Fibroblast of lung (primary cell): ENCODE data around the gene ANKRD53. TPM values are rescaled to one million over a fixed set of nuclear protein-coding genes. Genes with fewer than 3 reads are reported as not detected.

ENCODE experiments used
- DNase-seq, 2 donors: peaks; one replicate each; pipeline versions ENCODE4 v3.0.0 to v3.0.0-alpha.2; 2010; ENCODE audit warnings: low read depth in 2 of 2
- H2AFZ ChIP-seq: 2 replicates; pipeline ENCODE4 v1.5.1; 2012; ENCODE audit warnings: low read length, control low read depth, inconsistent platforms
- H3K27ac ChIP-seq: 2 replicates; pipeline ENCODE4 v1.5.1; 2011; ENCODE audit warnings: low read length, control low read depth; ENCODE audit not compliant: insufficient read depth
- H3K27me3 ChIP-seq: 2 replicates; pipeline ENCODE4 v1.5.1; 2011; ENCODE audit warnings: mild to moderate bottlenecking, low read length; ENCODE audit not compliant: control insufficient read depth, insufficient read depth
- H3K36me3 ChIP-seq: 2 replicates; pipeline ENCODE4 v1.5.1; 2011; ENCODE audit warnings: low read length; ENCODE audit not compliant: control insufficient read depth, insufficient read depth
- H3K4me1 ChIP-seq: 2 replicates; pipeline ENCODE4 v1.5.1; 2011; ENCODE audit warnings: low read length; ENCODE audit not compliant: control insufficient read depth, insufficient read depth; ENCODE audit errors: extremely low read depth
- H3K4me2 ChIP-seq: 2 replicates; pipeline ENCODE4 v1.5.1; 2011; ENCODE audit warnings: low read length, control low read depth; ENCODE audit not compliant: insufficient read depth; ENCODE audit errors: extremely low read depth
- H3K4me3 ChIP-seq, 4 experiments: fragments of 200-600 bp in 1 of 4; sonication (generic) in 1 of 4; replicated peaks in 1 of 4; 2 replicates each; pipeline ENCODE4 v1.5.1; 2011 to 2016; ENCODE audit warnings: low read length in 4 of 4, low read depth in 3 of 4, mild to moderate bottlenecking in 3 of 4, control low read depth in 2 of 4, inconsistent platforms in 1 of 4, mixed read lengths in 1 of 4; ENCODE audit not compliant: insufficient read depth in 1 of 4; ENCODE audit errors: control extremely low read depth in 1 of 4
- H3K79me2 ChIP-seq: 2 replicates; pipeline ENCODE4 v1.5.1; 2012; ENCODE audit warnings: mild to moderate bottlenecking, low read length, inconsistent platforms; ENCODE audit not compliant: control insufficient read depth, insufficient read depth
- H3K9ac ChIP-seq: 2 replicates; pipeline ENCODE4 v1.5.1; 2011; ENCODE audit warnings: mild to moderate bottlenecking, low read length, control low read depth; ENCODE audit not compliant: insufficient read depth
- H3K9me3 ChIP-seq: 2 replicates; pipeline ENCODE4 v1.5.1; 2012; ENCODE audit warnings: low read depth, low read length; ENCODE audit not compliant: control insufficient read depth, insufficient read depth
- H4K20me1 ChIP-seq: 2 replicates; pipeline ENCODE4 v1.5.1; 2011; ENCODE audit warnings: low read length; ENCODE audit not compliant: control insufficient read depth, insufficient read depth; ENCODE audit errors: extremely low read depth
- CTCF ChIP-seq, 2 donors: IDR thresholded peaks in 1 of 2; conservative IDR thresholded peaks in 1 of 2; 1 replicate in 1 of 2; 2 replicates in 1 of 2; pipeline ENCODE4 v1.5.1; 2011 to 2012; ENCODE audit warnings: low read length in 2 of 2, control low read depth in 1 of 2, inconsistent platforms in 1 of 2, low read depth in 1 of 2, mild to moderate bottlenecking in 1 of 2
- EZH2 ChIP-seq: IDR thresholded peaks from 2 replicates; pipeline ENCODE4 v1.5.1; 2012; ENCODE audit warnings: low read length, control low read depth, mild to moderate bottlenecking; ENCODE audit errors: missing control alignments
- polyA plus RNA-seq, 2 donors: library from polyadenylated mRNA; depleted of rRNA in 1 of 2; stranded (reverse) in 1 of 2; unstranded in 1 of 2; fragments of >200 nt; gene quantifications; 2 replicates each; pipeline ENCODE4 v1.2.1, GENCODE V29; 2011 to 2012; ENCODE audit warnings: missing spikeins in 1 of 2
- total RNA-seq: library from RNA; depleted of rRNA; stranded (reverse); fragments of >200 nt; gene quantifications from 2 replicates; pipeline ENCODE4 v1.2.1, GENCODE V29; 2014

ANKRD53 gene
- total and polyA plus RNA-seq, 2 donors (not counting 1 experiment from before 2014, with no cell fraction given), result 0.58 to 1.3 TPM

- DNase-seq, result peak; percentile 56 to 70
- Histone ChIP-seq H3K4me2 (peak overlapping the region; percentile 90), H3K9ac (no peak overlapping the region)
Observed at GRCh38 chr2:70948337-70949003, 30.0 kb upstream of the ANKRD53 start.

DNA sequence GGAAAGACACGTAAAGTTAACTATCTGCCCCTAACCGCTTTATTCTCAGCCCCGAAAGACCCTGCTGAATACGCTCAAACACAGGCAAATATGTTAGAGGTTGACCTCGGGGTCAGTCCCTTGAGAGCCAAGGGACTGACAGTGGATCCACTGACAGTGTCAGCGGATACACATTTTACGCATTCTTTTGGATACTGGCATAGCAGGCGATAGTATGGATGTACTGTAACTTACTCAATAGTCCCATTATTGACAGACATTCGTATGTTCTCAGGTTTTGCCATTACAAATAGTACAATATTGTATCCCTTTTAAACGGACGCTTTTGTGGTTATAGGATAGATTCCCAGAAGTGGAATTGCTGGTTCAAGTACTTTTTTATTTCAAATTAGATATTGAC, 29.3 kb upstream of the ANKRD53 start:
- H3K9me3 ChIP-seq, result no peaks in the 10 kb centered on the region
- no peaks in the 10 kb centered on the region for H3K27me3 ChIP-seq
- H3K4me3 ChIP-seq, result no peak overlapping the region
- H3K4me2 ChIP-seq, result no peak overlapping the region
- H2AFZ ChIP-seq, result no peak overlapping the region
- no peaks in the 10 kb centered on the region for H3K36me3 ChIP-seq
- no peaks in the 10 kb centered on the region for H4K20me1 ChIP-seq
- no peak overlapping the region for H3K9ac ChIP-seq
- H3K27ac ChIP-seq, result no peak overlapping the region
- no peak for DNase-seq
- peaks cover 8% of the 10 kb centered on the region for H3K4me1 ChIP-seq
- H3K79me2 ChIP-seq, result no peaks in the 10 kb centered on the region
- no peak for TF ChIP-seq EZH2
- TF ChIP-seq CTCF (conservative IDR thresholded peaks at IDR 0.05 in 1 of 2, IDR thresholded peaks at IDR 0.05 in 1 of 2; ENCODE audit: low read depth in 1 of 2, low read length in 2 of 2), result no peak

More at GRCh38 chr2:70948337-70949003, 30.0 kb upstream of the ANKRD53 start:
- no peaks in the 10 kb centered on the region for H3K79me2 ChIP-seq
- TF ChIP-seq EZH2 (no peak), CTCF (conservative IDR thresholded peaks at IDR 0.05 in 1 of 2, IDR thresholded peaks at IDR 0.05 in 1 of 2; ENCODE audit: low read depth in 1 of 2, low read length in 2 of 2) (peak; percentile 82 to 87)
- no peaks in the 10 kb centered on the region for H3K27me3 ChIP-seq
- no peaks in the 10 kb centered on the region for H3K36me3 ChIP-seq
- no peaks in the 10 kb centered on the region for H3K9me3 ChIP-seq
- H3K4me3 ChIP-seq, result peak overlapping the region; percentile 31 to 47 (median 36)
- H4K20me1 ChIP-seq, result no peaks in the 10 kb centered on the region
- H2AFZ ChIP-seq, result peak overlapping the region; percentile 88
- peaks cover 8% of the 10 kb centered on the region for H3K4me1 ChIP-seq
- no peak overlapping the region for H3K27ac ChIP-seq

GRCh38 chr2:70954886-70955285, 23.5 kb upstream of the ANKRD53 start:
- H3K4me3 ChIP-seq, result no peak overlapping the region
- no peak for DNase-seq
- H3K4me1 ChIP-seq, result no peaks in the 10 kb centered on the region
- no peak overlapping the region for H3K9ac ChIP-seq
- H3K27ac ChIP-seq, result no peak overlapping the region
- TF ChIP-seq EZH2, result no peak
- TF ChIP-seq CTCF (conservative IDR thresholded peaks at IDR 0.05 in 1 of 2, IDR thresholded peaks at IDR 0.05 in 1 of 2; ENCODE audit: low read depth in 1 of 2, low read length in 2 of 2), result no peak
- H3K79me2 ChIP-seq, result no peaks in the 10 kb centered on the region
- H3K9me3 ChIP-seq, result no peaks in the 10 kb centered on the region
- H2AFZ ChIP-seq, result no peak overlapping the region
- H3K4me2 ChIP-seq, result no peak overlapping the region
- no peaks in the 10 kb centered on the region for H4K20me1 ChIP-seq
- H3K36me3 ChIP-seq, result no peaks in the 10 kb centered on the region
- peaks cover 6% of the 10 kb centered on the region for H3K27me3 ChIP-seq
